GM19023 (cell line): ENCODE measurements around the gene CXCL12.

Experiments used
- ATAC-seq: cut with Tn5 transposase; IDR thresholded peaks from one replicate; pipeline ENCODE4 v1.9.1; 2021; ENCODE audit warnings: mild to moderate bottlenecking, moderate library complexity; ENCODE audit not compliant: unreplicated experiment

Gene CXCL12

GRCh38 chr10:44385026-44385695, at the start of gene CXCL12:
Gene CXCL12 (minus strand): TSS chr10:44385097. CDS start chr10:44385005, 92 bp downstream.
- ATAC-seq: no peak

GRCh38 chr10:44427479-44427878, 42.6 kb upstream of the CXCL12 start:
- no peak for ATAC-seq

- ATAC-seq: no peak
Measured at GRCh38 chr10:44427037-44427436, 42.1 kb upstream of the CXCL12 start.

- ATAC-seq: no peak
Measured at GRCh38 chr10:44426247-44427034, 41.5 kb upstream of the CXCL12 start.

GRCh38 chr10:44425466-44425865, 40.6 kb upstream of the CXCL12 start:
- ATAC-seq: no peak

- ATAC-seq: no peak
Measured at GRCh38 chr10:44424957-44425356, 40.1 kb upstream of the CXCL12 start.

GRCh38 chr10:44424298-44424697, 39.4 kb upstream of the CXCL12 start:
- no peak for ATAC-seq

GRCh38 chr10:44422570-44423101, 37.7 kb upstream of the CXCL12 start:
- ATAC-seq: no peak

GRCh38 chr10:44422153-44422552, 37.3 kb upstream of the CXCL12 start:
- no peak for ATAC-seq

GRCh38 chr10:44419790-44420549, 35.1 kb upstream of the CXCL12 start:
- ATAC-seq: no peak

GRCh38 chr10:44418637-44419036, 33.7 kb upstream of the CXCL12 start:
- ATAC-seq: no peak

GRCh38 chr10:44417761-44418160, 32.9 kb upstream of the CXCL12 start:
- ATAC-seq: no peak

- no peak for ATAC-seq
Measured at GRCh38 chr10:44416936-44417335, 32.0 kb upstream of the CXCL12 start.

GRCh38 chr10:44416021-44416771, 31.3 kb upstream of the CXCL12 start:
- ATAC-seq: no peak

GRCh38 chr10:44415121-44415520, 30.2 kb upstream of the CXCL12 start:
- no peak for ATAC-seq

- no peak for ATAC-seq
Measured at GRCh38 chr10:44413416-44413815, 28.5 kb upstream of the CXCL12 start.

- ATAC-seq: no peak
Measured at GRCh38 chr10:44411251-44411650, 26.4 kb upstream of the CXCL12 start.

- no peak for ATAC-seq
Measured at GRCh38 chr10:44404741-44405437, 20.0 kb upstream of the CXCL12 start.

- ATAC-seq: no peak
Measured at GRCh38 chr10:44402465-44403195, 17.7 kb upstream of the CXCL12 start.
